HG03039 (cell line): ENCODE results near the gene GPR39.

ENCODE experiments used
- ATAC-seq: cut with Tn5 transposase; IDR thresholded peaks from one replicate; pipeline ENCODE4 v1.9.1; 2021; ENCODE audit warnings: mild to moderate bottlenecking, moderate library complexity; ENCODE audit not compliant: unreplicated experiment

The GPR39 gene

DNA sequence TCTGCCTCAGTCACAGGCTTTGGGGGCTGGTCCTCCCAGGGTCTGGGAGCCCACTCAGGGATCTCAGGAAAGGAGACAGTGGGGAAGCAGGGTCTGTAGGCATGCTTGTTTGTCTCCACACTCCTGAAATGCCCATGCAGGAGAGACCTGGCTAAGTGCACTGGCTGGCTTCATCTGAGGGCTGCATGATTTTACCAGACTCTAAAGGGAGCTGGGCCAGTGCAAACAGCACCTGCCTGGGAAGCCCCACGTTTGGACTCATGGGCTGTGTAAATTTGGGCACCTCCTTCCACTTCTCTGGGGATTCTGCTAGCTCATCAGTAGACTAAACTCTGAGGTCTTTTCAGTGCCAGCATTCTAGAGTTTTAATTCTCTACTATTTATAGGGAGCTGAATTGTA, 219.7 kb downstream of the GPR39 start:
- ATAC-seq: no peak

GRCh38 chr2:132638313-132639040, 221.9 kb downstream of the GPR39 start:
- no peak for ATAC-seq

DNA sequence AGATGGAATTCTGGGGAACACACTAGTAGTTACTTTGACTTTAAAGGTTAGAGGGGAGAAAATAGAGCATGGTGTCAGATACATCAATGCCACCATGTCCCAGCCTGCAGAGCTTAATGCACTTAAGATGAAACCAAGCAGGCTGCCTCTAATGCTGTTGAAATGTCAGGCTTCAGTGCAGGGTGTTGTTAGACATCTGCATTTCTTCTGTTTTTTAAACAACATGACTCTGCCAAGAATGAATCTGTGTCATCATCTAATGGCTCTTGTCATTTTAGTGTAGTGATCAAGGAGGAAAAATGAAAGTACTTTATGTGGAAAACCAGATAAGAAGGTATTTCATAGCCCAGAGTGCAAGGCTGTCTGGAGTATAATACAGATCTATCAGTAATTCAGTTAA, 223.5 kb downstream of the GPR39 start:
- ATAC-seq: no peak

DNA sequence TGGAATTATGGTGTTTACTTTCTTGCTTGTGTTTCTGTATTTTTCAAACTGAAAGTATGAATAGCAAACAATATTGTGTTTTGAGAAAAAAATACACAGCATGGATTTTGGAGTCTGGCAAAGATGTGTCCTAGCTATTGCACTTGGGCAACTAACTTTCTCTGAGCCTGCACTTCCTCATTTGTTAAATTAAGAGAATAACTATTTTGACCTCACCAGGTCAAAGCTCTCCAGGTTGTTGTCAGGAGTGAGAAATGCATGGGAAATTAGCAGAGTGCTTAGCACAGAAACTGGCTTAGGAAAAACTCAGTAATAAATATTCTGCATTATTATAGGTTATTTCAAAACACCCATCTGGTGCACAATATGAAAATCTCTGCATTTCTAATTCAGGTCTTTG, 225.2 kb downstream of the GPR39 start:
- no peak for ATAC-seq

GRCh38 chr2:132642415-132642814, 225.8 kb downstream of the GPR39 start:
- no peak for ATAC-seq

DNA sequence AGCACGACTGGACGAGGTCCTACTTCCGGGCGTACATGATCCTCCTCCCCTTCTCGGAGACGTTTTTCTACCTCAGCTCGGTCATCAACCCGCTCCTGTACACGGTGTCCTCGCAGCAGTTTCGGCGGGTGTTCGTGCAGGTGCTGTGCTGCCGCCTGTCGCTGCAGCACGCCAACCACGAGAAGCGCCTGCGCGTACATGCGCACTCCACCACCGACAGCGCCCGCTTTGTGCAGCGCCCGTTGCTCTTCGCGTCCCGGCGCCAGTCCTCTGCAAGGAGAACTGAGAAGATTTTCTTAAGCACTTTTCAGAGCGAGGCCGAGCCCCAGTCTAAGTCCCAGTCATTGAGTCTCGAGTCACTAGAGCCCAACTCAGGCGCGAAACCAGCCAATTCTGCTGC, 228.6 kb downstream of the GPR39 start:
- ATAC-seq: no peak

- ATAC-seq: no peak
These were observed 229.3 kb downstream of the GPR39 start for GRCh38 chr2:132645722-132646539.

DNA sequence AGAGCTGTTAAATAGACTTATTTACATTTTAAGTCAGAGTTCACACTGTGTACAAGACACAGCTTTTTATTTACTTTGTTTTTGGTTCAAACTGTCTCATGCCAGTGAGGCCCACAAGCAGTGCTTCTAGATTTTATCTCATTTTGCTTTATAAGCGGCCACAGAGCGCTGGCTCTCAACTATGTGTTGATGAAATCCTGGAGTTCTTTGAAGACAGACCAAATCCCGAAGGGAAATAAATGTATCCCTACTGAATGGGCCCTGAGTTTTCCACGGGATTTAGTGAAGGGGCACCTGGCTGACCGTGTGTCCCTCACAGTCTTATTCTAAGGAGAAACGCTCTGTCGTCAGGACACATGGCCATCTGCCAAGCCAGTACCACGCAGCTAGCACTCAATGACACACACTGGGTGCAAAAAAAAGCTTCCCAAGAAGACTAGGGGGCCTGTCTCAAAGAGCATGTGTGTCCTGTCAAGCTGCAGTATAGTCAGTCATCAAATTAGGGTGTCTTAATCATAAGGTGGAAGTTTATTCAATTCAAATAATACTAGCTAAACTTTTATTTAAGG, 230.0 kb downstream of the GPR39 start:
- no peak for ATAC-seq

DNA sequence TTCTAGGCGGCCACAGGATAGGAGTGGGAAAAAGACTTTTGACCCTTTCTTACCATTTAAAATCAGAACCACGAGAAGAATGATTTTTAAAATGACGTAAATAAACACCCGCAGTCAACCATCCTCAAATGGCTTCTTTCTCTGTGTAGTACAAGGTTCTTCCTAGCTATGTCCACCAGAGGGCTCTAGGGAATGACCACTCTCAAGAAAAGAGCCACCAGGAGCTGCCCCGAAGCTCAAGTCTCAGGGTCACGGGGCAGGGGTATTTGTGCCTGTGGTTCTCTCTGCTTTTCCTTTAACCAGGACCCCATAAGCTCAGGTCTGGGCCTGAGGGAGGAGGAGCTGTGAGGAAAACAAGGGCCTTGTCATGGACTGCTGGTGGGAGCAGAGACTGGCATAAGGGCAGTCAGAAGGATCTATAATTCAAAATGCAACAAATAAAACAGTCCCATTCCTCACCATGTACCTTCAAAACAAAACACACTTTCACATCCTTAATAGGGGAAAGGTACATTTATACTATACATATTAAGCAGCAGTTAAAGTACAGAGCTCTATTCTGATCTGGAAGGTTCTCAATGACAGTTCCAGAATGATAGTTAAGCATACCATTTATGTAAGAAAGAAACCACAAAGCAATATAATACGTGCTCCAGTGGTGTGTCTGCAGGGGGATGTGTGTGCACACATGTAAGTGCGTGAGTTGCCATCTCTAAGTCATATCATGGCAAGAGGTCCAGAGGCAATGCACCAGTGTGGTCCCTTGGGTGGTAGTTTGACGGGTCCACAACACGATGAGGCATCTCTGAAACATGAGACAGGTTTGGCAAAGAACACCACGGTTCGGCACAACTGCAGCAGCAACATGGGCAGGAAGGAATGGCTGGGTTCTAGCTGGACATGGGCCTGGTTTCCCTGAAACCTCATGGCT, 234.8 kb downstream of the GPR39 start:
- no peak for ATAC-seq

GRCh38 chr2:132652474-132652873, 235.9 kb downstream of the GPR39 start:
- no peak for ATAC-seq

DNA sequence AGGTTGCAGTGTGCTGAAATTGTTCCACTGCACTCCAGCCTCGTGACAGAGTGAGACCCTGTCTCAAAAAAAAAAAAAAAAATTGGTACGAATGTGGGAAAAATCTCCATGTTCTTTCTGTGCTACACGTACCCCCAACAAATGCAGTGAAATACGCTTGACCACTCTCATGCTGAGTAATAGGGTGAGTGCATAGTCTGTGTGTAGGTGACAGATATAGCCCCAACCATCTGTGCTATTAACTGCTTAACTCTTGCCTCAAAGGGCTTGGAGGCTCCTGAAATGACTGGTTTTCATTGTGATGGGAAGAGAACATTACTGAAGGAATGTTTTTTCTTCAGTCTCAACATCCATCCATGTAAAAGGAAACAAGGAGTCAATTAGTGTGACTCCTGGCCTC, 237.7 kb downstream of the GPR39 start:
- no peak for ATAC-seq

GRCh38 chr2:132654968-132655367, 238.4 kb downstream of the GPR39 start:
- no peak for ATAC-seq

DNA sequence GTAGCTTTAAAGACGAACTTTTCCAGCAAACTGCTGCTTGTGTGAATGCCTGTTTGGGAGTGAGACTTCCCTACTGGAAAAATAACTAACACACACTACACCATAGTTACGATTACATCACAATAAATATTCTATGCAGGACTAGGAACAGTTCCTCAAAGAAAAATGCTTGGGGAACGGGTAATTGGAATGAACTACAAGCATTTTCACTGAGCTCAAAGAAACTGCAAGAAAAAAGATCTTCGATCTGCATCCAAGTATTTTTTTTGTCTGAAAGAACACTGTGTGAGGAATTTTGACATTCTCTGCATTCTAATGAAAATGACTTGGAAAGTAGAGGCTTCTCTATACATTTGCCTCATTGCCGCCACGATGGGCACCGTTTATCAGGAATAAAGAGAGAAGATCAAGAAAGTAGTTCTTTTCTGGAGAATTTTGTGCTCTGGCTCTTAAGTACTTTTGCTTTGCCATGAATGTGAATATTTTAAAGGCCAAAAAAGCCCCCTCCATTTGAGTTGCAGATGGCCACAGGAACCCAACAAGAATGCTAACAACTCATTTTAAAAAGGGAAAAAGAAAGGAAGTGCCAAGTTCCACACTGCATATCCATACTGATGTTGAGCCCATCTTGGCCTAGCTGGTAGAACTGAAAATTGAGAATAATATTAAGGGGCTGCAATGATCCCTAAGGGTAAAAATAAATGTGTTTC, 239.8 kb downstream of the GPR39 start:
- no peak for ATAC-seq

DNA sequence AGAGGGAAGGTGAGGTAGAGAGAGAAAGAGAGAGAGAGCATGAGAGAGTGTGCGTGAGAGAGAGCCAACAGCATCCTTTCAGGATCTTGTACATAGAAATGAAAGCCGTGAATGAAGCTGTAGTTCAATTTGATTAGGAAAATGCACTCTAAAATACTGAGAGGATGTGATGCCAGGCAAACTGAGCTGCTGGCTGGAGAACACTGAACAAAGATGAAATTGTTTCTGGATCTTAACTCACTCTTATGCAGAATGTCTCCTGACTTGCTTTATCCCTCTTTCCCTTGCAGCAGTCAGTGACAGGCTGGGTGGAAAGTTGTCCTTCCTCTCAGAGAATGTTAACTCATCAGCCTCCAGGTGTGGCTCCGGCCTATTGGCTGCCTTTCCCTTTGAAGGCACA, 242.7 kb downstream of the GPR39 start:
- no peak for ATAC-seq

- no peak for ATAC-seq
These were observed 246.1 kb downstream of the GPR39 start for GRCh38 chr2:132662732-132663131.

DNA sequence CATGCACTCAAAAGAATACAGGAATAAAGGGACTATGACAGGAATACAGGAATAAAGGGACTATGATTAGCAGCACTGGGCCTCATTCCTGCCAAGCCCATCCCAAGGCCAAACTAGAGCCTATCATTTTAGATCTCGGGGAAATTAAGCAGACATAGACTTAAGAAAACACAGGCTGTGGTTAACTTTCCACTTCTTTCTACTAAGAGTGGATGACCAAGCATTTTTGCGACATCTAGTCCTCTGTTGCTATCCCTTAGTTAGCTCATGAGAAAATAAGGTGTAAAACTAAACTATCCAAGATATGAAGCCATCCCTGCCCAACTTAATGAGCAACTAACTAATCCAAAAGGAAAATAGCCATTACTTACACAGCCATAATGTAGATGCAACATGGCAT, 247.5 kb downstream of the GPR39 start:
- ATAC-seq: no peak

DNA sequence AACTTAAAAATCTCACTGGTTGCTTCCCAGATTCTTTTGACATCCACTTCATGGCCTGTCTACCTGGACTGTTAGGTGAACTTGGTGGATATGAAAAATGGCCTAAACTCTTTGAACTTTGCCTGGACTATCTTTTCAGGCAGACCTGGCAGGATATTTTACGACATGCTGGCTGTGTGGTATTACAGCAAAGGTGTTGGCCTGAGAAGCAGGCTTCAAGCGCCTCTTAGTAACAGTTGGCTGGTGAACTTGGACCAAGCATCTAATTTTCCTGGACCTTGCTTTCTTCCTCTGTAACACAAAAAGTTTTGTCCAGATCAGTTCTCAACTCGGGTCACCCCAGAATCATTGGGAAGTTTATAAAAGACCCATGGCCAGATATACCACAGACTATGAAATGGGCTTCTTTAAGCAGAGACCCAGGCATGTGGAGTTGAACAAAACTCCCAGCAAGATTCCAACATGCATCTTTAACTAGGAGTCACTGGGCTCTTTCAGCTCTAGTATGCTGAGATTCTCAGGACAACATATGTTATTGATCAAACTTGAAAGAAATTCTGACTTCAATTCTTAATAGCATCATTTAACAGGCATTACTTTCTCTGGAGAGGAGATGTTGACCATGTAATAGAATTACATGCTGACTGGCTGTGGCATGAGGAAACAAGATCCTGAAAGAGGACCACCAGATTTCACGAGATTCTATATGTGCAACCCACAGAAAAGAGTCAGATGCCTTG, 249.0 kb downstream of the GPR39 start:
- ATAC-seq: no peak

- ATAC-seq: no peak
These were observed 251.1 kb downstream of the GPR39 start for GRCh38 chr2:132667706-132668105.

DNA sequence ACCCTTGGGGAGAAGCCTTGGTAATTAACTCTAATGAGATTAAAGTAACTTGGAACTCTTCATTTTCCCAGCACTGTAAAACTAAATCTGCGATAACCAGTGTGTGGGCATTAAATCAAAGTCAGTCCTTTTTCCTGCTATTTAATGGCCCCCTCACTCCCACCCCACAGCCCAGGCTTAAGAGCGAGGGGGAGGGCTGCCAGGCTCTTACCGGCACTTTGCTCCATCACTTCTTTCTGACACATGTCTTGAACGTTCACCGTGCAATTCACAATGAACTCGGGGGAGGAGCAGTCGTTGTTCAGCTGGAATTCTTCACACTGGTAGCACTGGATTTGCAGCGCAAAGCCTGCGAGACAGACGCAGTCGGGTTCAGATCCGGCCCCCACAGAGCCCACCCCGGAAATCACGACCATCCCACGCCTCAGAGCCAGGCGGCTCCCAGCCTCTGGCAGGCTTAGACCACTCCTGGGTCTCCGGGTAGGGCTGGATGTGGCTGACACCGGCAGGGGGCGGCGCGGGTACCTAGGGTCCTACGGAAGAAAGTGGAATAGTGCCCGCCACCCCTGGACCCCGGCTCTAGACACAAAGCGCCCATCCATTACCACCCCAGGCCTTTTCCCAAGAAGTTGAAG, 251.7 kb downstream of the GPR39 start:
- ATAC-seq: no peak
